Retinal pigment epithelial cell (primary cell): ENCODE results near the gene RBCK1.

Experiments
- DNase-seq: peaks from one replicate; pipeline ENCODE4 v3.0.0-alpha.2; 2010; ENCODE audit warnings: low read depth
- H3K4me3 ChIP-seq: 2 replicates; pipeline ENCODE4 v1.5.1; 2011; ENCODE audit warnings: mild to moderate bottlenecking, low read length, control low read depth, moderate library complexity
- TF ChIP-seq, protein P1 (sequence below): conservative IDR thresholded peaks from 2 replicates; pipeline ENCODE4 v1.5.1; 2011; ENCODE audit warnings: low read depth, low read length, control low read depth, inconsistent platforms

The RBCK1 gene

DNA sequence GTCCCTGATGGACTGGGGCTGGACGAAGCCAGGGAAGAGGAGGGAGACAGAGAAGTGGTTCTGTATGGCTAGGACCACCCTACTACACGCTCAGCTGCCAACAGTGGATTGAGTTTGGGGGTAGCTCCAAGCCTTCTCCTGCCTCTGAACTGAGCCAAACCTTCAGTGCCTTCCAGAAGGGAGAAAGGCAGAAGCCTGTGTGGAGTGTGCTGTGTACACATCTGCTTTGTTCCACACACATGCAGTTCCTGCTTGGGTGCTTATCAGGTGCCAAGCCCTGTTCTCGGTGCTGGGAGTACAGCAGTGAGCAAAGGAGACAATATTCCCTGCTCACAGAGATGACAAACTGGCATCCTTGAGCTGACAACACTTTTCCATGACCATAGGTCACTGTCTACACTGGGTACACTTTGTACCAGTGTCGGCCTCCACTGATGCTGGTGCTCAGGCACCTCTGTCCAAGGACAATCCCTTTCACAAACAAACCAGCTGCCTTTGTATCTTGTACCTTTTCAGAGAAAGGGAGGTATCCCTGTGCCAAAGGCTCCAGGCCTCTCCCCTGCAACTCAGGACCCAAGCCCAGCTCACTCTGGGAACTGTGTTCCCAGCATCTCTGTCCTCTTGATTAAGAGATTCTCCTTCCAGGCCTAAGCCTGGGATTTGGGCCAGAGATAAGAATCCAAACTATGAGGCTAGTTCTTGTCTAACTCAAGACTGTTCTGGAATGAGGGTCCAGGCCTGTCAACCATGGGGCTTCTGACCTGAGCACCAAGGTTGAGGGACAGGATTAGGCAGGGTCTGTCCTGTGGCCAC, 11.3 kb upstream of the RBCK1 start:
- H3K4me3 ChIP-seq = no peak overlapping the region

DNA sequence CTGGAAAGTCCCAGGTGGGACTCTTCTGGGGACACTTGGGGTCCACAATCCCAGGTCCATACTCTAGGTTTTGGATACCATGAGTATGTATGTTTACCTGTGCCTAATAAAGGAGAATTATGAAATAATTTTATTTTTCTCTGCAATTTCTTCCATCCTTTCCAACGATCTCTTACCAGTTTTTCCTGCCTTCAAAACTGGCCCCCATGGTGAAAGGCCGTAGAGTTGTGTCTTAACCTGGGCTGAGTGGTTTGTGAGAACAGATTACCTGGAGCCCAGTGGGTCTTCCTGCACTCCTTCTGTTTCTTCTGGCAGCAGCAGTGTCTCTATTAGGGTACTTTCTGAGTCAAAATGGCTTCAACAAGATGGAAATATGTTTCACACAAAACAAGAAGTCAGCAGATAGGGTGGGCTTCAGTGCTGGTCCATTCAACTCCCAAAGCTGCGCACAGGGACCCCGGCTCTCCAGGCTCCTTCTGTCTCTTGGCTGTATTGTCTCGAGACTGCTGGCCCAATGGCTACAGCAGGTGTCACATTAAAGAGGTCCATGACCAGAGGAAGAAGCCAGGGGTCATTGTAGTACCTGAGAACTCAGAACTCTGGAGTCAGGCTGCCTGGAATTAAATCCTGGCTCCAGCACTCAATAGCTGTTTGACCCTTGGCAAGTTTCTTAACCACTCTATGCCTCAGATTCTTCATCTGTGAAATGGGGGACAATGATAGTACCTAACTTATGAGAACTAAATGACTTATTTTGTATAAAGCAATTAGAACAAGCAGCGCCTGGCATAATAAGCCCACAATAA, 10.5 kb upstream of the RBCK1 start:
- no peak for DNase-seq
- H3K4me3 ChIP-seq = no peak overlapping the region
- TF ChIP-seq, protein P1, sequence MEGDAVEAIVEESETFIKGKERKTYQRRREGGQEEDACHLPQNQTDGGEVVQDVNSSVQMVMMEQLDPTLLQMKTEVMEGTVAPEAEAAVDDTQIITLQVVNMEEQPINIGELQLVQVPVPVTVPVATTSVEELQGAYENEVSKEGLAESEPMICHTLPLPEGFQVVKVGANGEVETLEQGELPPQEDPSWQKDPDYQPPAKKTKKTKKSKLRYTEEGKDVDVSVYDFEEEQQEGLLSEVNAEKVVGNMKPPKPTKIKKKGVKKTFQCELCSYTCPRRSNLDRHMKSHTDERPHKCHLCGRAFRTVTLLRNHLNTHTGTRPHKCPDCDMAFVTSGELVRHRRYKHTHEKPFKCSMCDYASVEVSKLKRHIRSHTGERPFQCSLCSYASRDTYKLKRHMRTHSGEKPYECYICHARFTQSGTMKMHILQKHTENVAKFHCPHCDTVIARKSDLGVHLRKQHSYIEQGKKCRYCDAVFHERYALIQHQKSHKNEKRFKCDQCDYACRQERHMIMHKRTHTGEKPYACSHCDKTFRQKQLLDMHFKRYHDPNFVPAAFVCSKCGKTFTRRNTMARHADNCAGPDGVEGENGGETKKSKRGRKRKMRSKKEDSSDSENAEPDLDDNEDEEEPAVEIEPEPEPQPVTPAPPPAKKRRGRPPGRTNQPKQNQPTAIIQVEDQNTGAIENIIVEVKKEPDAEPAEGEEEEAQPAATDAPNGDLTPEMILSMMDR = no peak

More for the DNA sequence above, 11.3 kb upstream of the RBCK1 start:
- TF ChIP-seq, protein P1 = no peak
- no peak for DNase-seq

DNA sequence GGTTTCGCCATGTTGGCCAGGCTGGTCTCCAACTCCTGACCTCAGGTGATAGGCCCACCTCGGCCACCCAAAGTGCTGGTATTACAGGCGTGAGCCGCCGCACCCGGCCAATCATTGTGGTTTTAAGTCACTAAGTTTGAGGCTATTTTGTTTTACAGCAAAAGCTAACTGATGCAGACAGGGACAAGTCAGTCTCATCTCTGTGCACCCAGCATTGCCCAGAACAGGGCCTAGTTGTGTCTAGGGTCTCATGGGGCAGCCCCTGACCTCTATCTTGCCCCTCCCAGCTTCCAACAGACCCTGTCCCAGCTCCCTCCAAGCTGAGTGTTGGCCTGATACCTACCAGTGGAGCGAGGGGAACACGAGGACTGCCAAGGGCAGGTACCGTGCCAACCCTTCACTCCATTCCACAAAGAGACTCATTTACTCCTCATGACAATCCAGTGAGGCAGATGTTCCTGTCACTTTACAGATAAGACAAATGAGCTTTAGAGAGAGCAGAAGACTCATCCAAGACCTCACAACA, 8.9 kb upstream of the RBCK1 start:
- TF ChIP-seq, protein P1 = no peak
- no peak for DNase-seq
- no peak overlapping the region for H3K4me3 ChIP-seq

DNA sequence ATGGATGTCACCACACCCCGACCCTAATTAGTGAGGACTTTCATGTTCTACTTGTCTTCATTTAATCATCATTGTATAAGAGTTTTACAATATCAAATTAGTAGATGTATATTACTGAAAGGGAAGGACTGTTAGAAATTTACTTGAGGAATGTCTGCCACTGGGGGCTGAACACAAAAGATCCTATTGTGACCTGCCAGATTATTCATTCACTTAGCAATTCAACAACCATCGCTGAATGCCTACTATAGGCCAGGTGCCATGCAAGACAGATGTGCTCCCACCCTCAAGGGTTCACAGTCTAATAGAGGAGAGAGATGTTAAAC, 8.0 kb upstream of the RBCK1 start:
- no peak for DNase-seq
- no peak overlapping the region for H3K4me3 ChIP-seq
- TF ChIP-seq, protein P1 = no peak

DNA sequence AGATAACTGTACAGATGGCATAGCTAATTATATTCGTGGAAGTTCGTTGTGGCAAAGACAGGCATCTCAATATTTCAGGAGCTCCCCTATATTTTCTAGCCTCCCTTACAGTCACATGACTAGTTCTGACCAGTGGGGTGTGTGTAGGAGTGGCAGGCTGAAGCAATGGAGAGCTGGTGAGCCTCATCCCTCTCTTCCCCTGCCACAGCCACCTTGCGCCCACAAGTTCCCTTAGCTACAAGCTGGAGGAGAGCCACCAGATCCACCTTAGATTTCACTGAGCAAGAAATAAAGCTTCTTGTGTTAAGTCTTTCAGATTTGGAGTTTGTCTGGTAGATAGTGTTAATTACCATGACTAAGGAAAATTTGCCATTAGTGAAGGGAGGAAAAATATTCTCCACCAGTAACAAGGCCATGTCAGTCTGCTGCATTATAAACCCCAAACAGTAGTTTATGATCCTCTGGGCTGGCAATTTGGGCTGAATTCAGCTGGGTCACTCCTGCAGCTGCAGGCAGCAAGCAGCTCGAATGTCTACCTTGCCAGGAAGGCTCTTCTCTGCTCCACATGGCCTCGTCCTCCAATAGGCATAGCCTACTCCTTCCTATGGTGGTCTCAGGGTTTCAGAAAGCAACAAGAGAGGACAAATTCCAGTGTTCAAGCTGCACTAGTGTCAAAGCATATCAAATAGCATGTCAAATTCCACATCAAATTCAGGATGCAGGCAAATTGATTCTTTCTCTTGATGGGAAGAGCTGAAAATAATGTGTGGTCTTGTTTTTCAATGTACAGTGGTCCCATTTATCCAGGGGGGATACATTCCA, 7.4 kb upstream of the RBCK1 start:
- H3K4me3 ChIP-seq = no peak overlapping the region
- TF ChIP-seq, protein P1 = no peak
- DNase-seq = no peak

DNA sequence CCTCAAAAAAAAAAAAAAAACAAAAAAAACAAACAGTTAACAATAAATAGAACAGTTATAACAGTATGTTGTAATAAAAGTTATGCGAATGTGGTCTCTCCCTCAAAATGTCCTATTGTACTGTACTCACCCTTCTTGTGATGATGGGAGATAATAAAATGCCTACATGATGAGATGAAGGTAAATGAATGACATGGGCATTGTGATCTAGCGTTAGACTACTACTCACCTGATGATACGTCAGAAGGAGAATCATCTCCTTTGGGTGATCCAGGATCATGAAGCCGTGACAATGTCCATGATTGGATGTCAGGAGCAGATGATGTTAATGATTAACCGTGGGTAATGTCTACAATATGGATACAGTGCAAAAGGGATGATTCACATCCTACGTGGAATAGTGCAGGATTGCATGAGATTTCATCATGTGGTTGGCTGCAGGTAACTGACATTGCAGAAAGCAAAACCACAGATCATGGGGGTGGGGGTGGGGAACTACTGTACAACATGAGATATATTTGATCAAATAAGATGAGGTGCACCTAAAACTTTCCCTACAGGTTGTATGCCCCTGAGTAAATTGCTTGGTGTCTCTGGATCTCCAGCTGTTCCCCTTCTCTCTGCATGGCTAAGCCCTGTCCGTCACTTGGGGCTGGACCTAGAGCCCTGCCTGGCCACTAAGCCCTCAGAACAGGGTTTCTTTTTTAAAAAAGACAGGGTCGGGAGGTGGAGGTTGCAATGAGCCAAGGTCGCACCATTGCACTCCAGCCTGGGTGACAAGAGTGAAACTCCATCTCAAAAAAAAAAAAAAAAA, 6.2 kb upstream of the RBCK1 start:
- H3K4me3 ChIP-seq = no peak overlapping the region
- TF ChIP-seq, protein P1 = no peak
- DNase-seq = no peak
